HEK293 (cell line): Measurements from ENCODE around the gene PPM1L.

ENCODE experiments used
- CTCF ChIA-PET: fragments of 350-600 bp; formaldehyde crosslinking; extraction: SDS; loops from one replicate; lab custom pipeline; 2021; ENCODE audit warnings: antibody characterized with exemption; lab: Yijun Ruan, JAX
- POLR2A ChIA-PET: fragments of 300-600 bp; formaldehyde crosslinking; extraction: SDS; loops from one replicate; lab custom pipeline; 2020; ENCODE audit warnings: antibody characterized with exemption, inconsistent platforms; lab: Yijun Ruan, JAX
- H3K27ac ChIP-seq: fragments of 200-500 bp; sonication (Bioruptor generic); 2 replicates; pipeline ENCODE4 v1.5.1; 2014; ENCODE audit warnings: low read depth, low read length, control low read depth, inconsistent platforms; ENCODE audit errors: extremely low read depth
- H3K36me3 ChIP-seq, 2 experiments: fragments of 200-500 bp in 1 of 2; sonication (Bioruptor generic) in 1 of 2; 1 replicate in 1 of 2; 2 replicates in 1 of 2; pipeline ENCODE4 v1.5.1; 2014 to 2017; ENCODE audit warnings: inconsistent platforms in 2 of 2, low read length in 2 of 2; ENCODE audit not compliant: control insufficient read depth in 2 of 2, insufficient read depth in 1 of 2
- H3K4me1 ChIP-seq: fragments of 200-500 bp; sonication (Bioruptor generic); 2 replicates; pipeline ENCODE4 v1.5.1; 2014; ENCODE audit warnings: mild to moderate bottlenecking, low read length, inconsistent platforms; ENCODE audit not compliant: control insufficient read depth, insufficient read depth
- H3K4me3 ChIP-seq: 2 replicates; pipeline ENCODE4 v1.5.1; 2011; ENCODE audit warnings: low read depth, mild to moderate bottlenecking, control low read depth, low read length, moderate library complexity
- H3K9me3 ChIP-seq: fragments of 200-500 bp; sonication (Bioruptor generic); 2 replicates; pipeline ENCODE4 v1.5.1; 2014; ENCODE audit warnings: low read depth, low read length, inconsistent platforms; ENCODE audit not compliant: control insufficient read depth, insufficient read depth
- ATF2 ChIP-seq: fragments of 450-650 bp; formaldehyde crosslinking; IDR thresholded peaks from 2 replicates; pipeline ENCODE4 v1.5.1; 2016; ENCODE audit warnings: missing biosample characterization, missing genetic modification characterization, low read depth
- KLF7 ChIP-seq: fragments of 450-650 bp; formaldehyde crosslinking; IDR thresholded peaks from 2 replicates; pipeline ENCODE4 v1.5.1; 2016; ENCODE audit warnings: missing biosample characterization, missing genetic modification characterization, borderline replicate concordance
- YY1 ChIP-seq: fragments of 450-650 bp; formaldehyde crosslinking; IDR thresholded peaks from 2 replicates; pipeline ENCODE4 v1.5.1; 2018; ENCODE audit warnings: missing biosample characterization, missing genetic modification characterization
- YY2 ChIP-seq: fragments of 450-650 bp; formaldehyde crosslinking; IDR thresholded peaks from 2 replicates; pipeline ENCODE4 v1.5.1; 2016; ENCODE audit warnings: missing biosample characterization, missing genetic modification characterization
- ZBTB11 ChIP-seq: fragments of 450-650 bp; formaldehyde crosslinking; conservative IDR thresholded peaks from 2 replicates; pipeline ENCODE4 v1.5.1; 2016; ENCODE audit warnings: low read depth, missing biosample characterization, missing genetic modification characterization
- ZNF16 ChIP-seq: fragments of 450-650 bp; formaldehyde crosslinking; IDR thresholded peaks from 2 replicates; pipeline ENCODE4 v1.5.1; 2016; ENCODE audit warnings: low read depth, missing biosample characterization, missing genetic modification characterization
- ZNF174 ChIP-seq: fragments of 450-650 bp; formaldehyde crosslinking; IDR thresholded peaks from 2 replicates; pipeline ENCODE4 v1.5.0; 2017; ENCODE audit warnings: missing biosample characterization, mild to moderate bottlenecking, missing genetic modification characterization
- ZNF23 ChIP-seq: fragments of 450-650 bp; formaldehyde crosslinking; IDR thresholded peaks from 2 replicates; pipeline ENCODE4 v1.5.1; 2016; ENCODE audit warnings: missing biosample characterization, missing genetic modification characterization, borderline replicate concordance
- ZNF404 ChIP-seq: fragments of 450-650 bp; formaldehyde crosslinking; IDR thresholded peaks from 2 replicates; pipeline ENCODE4 v1.5.1; 2017; ENCODE audit warnings: missing biosample characterization, missing genetic modification characterization
- ZNF585B ChIP-seq: fragments of 450-650 bp; formaldehyde crosslinking; IDR thresholded peaks from 2 replicates; pipeline ENCODE4 v1.5.1; 2016; ENCODE audit warnings: missing biosample characterization, missing genetic modification characterization
- ZNF596 ChIP-seq: fragments of 450-650 bp; IDR thresholded peaks from 2 replicates; pipeline ENCODE4 v1.5.0; 2018; ENCODE audit warnings: missing biosample characterization, mild to moderate bottlenecking, missing genetic modification characterization, moderate library complexity
- ZNF621 ChIP-seq: fragments of 450-650 bp; formaldehyde crosslinking; IDR thresholded peaks from 2 replicates; pipeline ENCODE4 v1.5.1; 2017; ENCODE audit warnings: missing biosample characterization, missing genetic modification characterization
- ZNF777 ChIP-seq: fragments of 450-650 bp; formaldehyde crosslinking; IDR thresholded peaks from 2 replicates; pipeline ENCODE4 v1.5.1; 2017; ENCODE audit warnings: missing biosample characterization, missing genetic modification characterization, borderline replicate concordance
- ZSCAN23 ChIP-seq: fragments of 450-650 bp; formaldehyde crosslinking; IDR thresholded peaks from 2 replicates; pipeline ENCODE4 v1.5.1; 2016; ENCODE audit warnings: missing biosample characterization, missing genetic modification characterization
- ZSCAN5A ChIP-seq: fragments of 450-650 bp; formaldehyde crosslinking; IDR thresholded peaks from 2 replicates; pipeline ENCODE4 v1.5.1; 2016; ENCODE audit warnings: missing biosample characterization, missing genetic modification characterization
- ZXDB ChIP-seq: fragments of 450-650 bp; formaldehyde crosslinking; IDR thresholded peaks from 2 replicates; pipeline ENCODE4 v1.5.1; 2016; ENCODE audit warnings: missing biosample characterization, missing genetic modification characterization

The PPM1L gene

GRCh38 chr3:160808838-160809237 is 52.8 kb downstream of the PPM1L start:
- H3K27ac ChIP-seq, result no peak overlapping the region
- ChIA-PET POLR2A (interaction anchor here (0.6 to 1.0 kb wide), 3 partner anchors 14 to 103 kb away, joined by 3 read pairs; no protein-coding TSS in a partner anchor), CTCF (interaction anchor here (0.5 to 0.6 kb wide), 2 partner anchors 38 to 72 kb away, joined by 3 to 4 read pairs; no protein-coding TSS in a partner anchor)

GRCh38 chr3:160809453-160809852 is 53.4 kb downstream of the PPM1L start:
- Histone ChIP-seq H3K4me1 (no peaks in the 10 kb centered on the region; the same call in 1 of the 2 replicates), H3K36me3 (no peaks in the 10 kb centered on the region), H3K4me3 (no peak overlapping the region), H3K9me3 (no peaks in the 10 kb centered on the region), H3K27ac (no peak overlapping the region)
- TF ChIP-seq ZNF621 (tag by site-specific recombination), result no peak
- peak; percentile 75 for TF ChIP-seq ATF2 (tag by site-specific recombination)
- CTCF ChIA-PET, result interaction anchor here (0.5 kb wide), 1 partner anchor 38 kb away, joined by 3 read pairs; no protein-coding TSS in a partner anchor
- POLR2A ChIA-PET, result no interaction called here

More at GRCh38 chr3:160808838-160809237, 52.8 kb downstream of the PPM1L start:
- TF ChIP-seq ZNF174 (tag by site-specific recombination) (no peak), ZSCAN23 (tag by site-specific recombination) (no peak), ZNF585B (no peak), ZXDB (no peak), ZNF596 (tag by site-specific recombination) (no peak), ZNF404 (tag by site-specific recombination) (no peak), KLF7 (no peak), YY1 (tag by site-specific recombination) (no peak), ZNF23 (tag by site-specific recombination) (no peak), ZSCAN5A (tag by site-specific recombination) (no peak), ZNF16 (tag by site-specific recombination) (no peak), ZBTB11 (no peak), ZNF777 (no peak), YY2 (tag by site-specific recombination) (no peak)
- H3K4me3 ChIP-seq, result no peak overlapping the region
- H3K9me3 ChIP-seq, result no peaks in the 10 kb centered on the region
- no peaks in the 10 kb centered on the region for H3K36me3 ChIP-seq
- H3K4me1 ChIP-seq, result no peaks in the 10 kb centered on the region; the same call in 1 of the 2 replicates
